Heart left ventricle (tissue), 16 donors: ENCODE data around the gene ZBTB9. TPM values are rescaled to one million over a fixed set of nuclear protein-coding genes. Genes with fewer than 3 reads are reported as not detected.

Source experiments
- ATAC-seq, 4 donors: fragments of 200-7000 bp; cut with Tn5 transposase; one replicate each; pipeline ENCODE4 v1.9.1; 2020 to 2022; ENCODE audit warnings: moderate library complexity in 4 of 4, mild to moderate bottlenecking in 3 of 4, moderate number of reproducible peaks in 1 of 4
- DNase-seq, 5 donors: peaks; one replicate each; pipeline ENCODE4 v3.0.0-alpha.2; 2020
- H3K27ac ChIP-seq, 12 donors: fragments of 200-600 bp; sonication (generic) in 4 of 12; one replicate each; pipeline versions ENCODE4 v1.5.0 to v1.8.0; 2016 to 2022; ENCODE audit warnings: mild to moderate bottlenecking in 2 of 12
- H3K27me3 ChIP-seq, 9 donors: fragments of 200-600 bp; sonication (generic) in 2 of 9; one replicate each; pipeline versions ENCODE4 v1.5.1 to v1.8.0; 2016 to 2022; ENCODE audit warnings: mild to moderate bottlenecking in 3 of 9
- H3K36me3 ChIP-seq, 9 donors: fragments of 200-600 bp; sonication (generic) in 2 of 9; one replicate each; pipeline versions ENCODE4 v1.5.0 to v1.8.0; 2018 to 2022; ENCODE audit warnings: mild to moderate bottlenecking in 2 of 9
- H3K4me1 ChIP-seq, 12 donors: fragments of 200-600 bp; sonication (generic) in 4 of 12; one replicate each; pipeline versions ENCODE4 v1.5.0 to v1.8.0; 2016 to 2022; ENCODE audit warnings: mild to moderate bottlenecking in 3 of 12
- H3K4me3 ChIP-seq, 12 donors: fragments of 200-600 bp; sonication (generic) in 4 of 12; one replicate each; pipeline versions ENCODE4 v1.5.0 to v1.8.0; 2017 to 2022; ENCODE audit warnings: mild to moderate bottlenecking in 9 of 12, moderate library complexity in 4 of 12
- H3K9me3 ChIP-seq, 12 donors: fragments of 200-600 bp; sonication (generic) in 4 of 12; one replicate each; pipeline versions ENCODE4 v1.5.0 to v1.8.0; 2016 to 2022; ENCODE audit warnings: mild to moderate bottlenecking in 1 of 12
- POLR2A ChIP-seq, 2 donors: fragments of 450-650 bp; IDR thresholded peaks; one replicate each; pipeline ENCODE4 v1.6.1; 2017; ENCODE audit warnings: antibody characterized with exemption in 2 of 2, mild to moderate bottlenecking in 2 of 2, moderate library complexity in 2 of 2
- WGBS, 4 donors: extraction: QIAGEN DNeasy Blood & Tissue Kit in 2 of 4; methylation state at CpG; one replicate each; pipeline versions ENCODE4 v1.1.5 to v1.1.7; 2013 to 2018; 5-methylcytosine and 5-hydroxymethylcytosine counted together
- intact Hi-C, 10 donors: fragments of 100-400 bp; cut with DNase I; formaldehyde crosslinking; loops; one replicate each; pipeline versions ENCODE4 v1.11.1 to v1.14.2; 2022
- polyA plus RNA-seq, 2 donors: library from polyadenylated mRNA; stranded (reverse); fragments of 200-250 nt; gene quantifications; one replicate each; pipeline ENCODE4 v1.2.3, GENCODE V29; 2013
- total RNA-seq, 9 donors: library from RNA; depleted of rRNA in 2 of 9; stranded (reverse); fragments of >200 nt in 2 of 9; fragmentation: NEBNext Ultra II Directional in 3 of 9; extraction: Animal tissue kit (Norgen Biotek cat#: 25700) in 3 of 9; gene quantifications; one replicate each; pipeline versions ENCODE4 v1.1.0 to v1.2.4, GENCODE V29; 2016 to 2023
- TF ChIP-seq, protein P1 (sequence below), 12 donors: fragments of 200-600 bp; sonication (generic) in 4 of 12; IDR thresholded peaks; one replicate each; pipeline versions ENCODE4 v1.5.0 to v1.8.0; 2018 to 2022; ENCODE audit warnings: antibody characterized with exemption in 12 of 12, mild to moderate bottlenecking in 5 of 12
- donor health status: ischemic (EF 13 %, LVEDD 7.1; RV severe dilation, severe dysfunction).
- donor health status: healthy with polysubstance abuse.
- donor health status: DM: no; HTN: yes; CAD: no.
- donor health status: DM: no; HTN: no; CAD: no.
- donor health status: ischemic (EF 25% LVEDD 6.9; RV normal size, moderate dysfunction).
- donor health status: ischemic (EF 25% LVEDD 5.7; RV mildly dilated, moderate dysfunction).
- donor health status: healthy.
- donor health status: DM: yes; HTN: yes; CAD: no.
- donor health status: ischemic (EF 35%, LVEDD 5.7; RV mildly dilated, moderate dysfunction).
- donor health status: nonischemic (EF 11% LVEDD 7.7; RV severe dilation, severe dysfunction).
- donor health status: DM: yes; HTN: yes; CAD: no.
- donor health status: PGD.
- donor health status: ischemic (EF 29% LVEDD 5.4; RV normal size, mild dysfunction).
- donor health status: nonischemic (EF 23%, LVEDD 6.1; RV moderate dilation, normal function).

The ZBTB9 gene
- total and polyA plus RNA-seq, 11 donors, result 2.2 to 6.4 (median 4.7) TPM

DNA sequence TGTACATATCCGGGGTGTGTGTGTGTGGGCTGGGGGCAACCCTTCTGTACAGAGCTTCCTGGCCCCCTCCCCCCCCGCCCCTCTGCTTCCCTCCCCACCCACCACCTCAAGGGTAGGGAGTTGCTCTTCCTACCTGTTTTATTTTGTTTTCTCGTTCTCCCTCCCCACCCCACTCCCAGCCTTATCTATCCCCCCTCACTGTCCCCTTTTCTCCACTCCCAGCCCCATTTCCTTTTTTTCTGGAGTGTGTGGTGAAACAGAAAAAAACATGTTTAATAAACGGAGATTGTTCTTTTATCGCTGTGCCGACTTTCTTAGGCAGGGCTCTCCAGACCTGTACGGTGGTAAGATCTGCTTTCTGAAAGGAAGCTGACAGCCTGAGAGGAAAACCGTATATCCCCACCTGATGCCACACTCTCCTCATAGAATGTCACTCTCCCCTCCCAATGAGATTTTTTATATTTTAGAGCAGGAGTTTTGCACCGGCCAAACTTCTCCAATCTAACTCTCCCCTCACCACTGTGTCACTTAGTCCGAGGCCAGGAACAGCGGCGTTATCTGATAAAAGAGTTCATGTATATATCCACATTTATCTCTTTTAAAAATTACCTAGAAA, 875 bp upstream of the ZBTB9 start:
- peak overlapping the region; percentile 21 to 88 (median 86) for H3K27ac ChIP-seq

GRCh38 chr6:33455051-33455450, 675 bp downstream of the ZBTB9 start:
- intact Hi-C loops, result no loop called here
- ATAC-seq (no peak), DNase-seq (no peak)
- WGBS, 4 donors, result 45 to 53% (median 50%) methylated on average over 15 to 16 of the region's 16 CpGs
- Histone ChIP-seq H3K27me3 (no peaks in the 10 kb centered on the region), H3K9me3 (no peaks in the 10 kb centered on the region), H3K36me3 (peaks cover 0 to 22% (median 7%) of the 10 kb centered on the region in 9 donors), H3K4me3 (peak overlapping the region; percentile 71 to 99 (median 88)), H3K27ac (peak overlapping the region in 7 of 12 donors; percentile 67 to 88 (median 86)), H3K4me1 (peaks cover 0 to 32% (median 17%) of the 10 kb centered on the region in 12 donors)
- no peak for TF ChIP-seq POLR2A (IDR thresholded peaks at IDR 0.05)
- TF ChIP-seq, protein P1, sequence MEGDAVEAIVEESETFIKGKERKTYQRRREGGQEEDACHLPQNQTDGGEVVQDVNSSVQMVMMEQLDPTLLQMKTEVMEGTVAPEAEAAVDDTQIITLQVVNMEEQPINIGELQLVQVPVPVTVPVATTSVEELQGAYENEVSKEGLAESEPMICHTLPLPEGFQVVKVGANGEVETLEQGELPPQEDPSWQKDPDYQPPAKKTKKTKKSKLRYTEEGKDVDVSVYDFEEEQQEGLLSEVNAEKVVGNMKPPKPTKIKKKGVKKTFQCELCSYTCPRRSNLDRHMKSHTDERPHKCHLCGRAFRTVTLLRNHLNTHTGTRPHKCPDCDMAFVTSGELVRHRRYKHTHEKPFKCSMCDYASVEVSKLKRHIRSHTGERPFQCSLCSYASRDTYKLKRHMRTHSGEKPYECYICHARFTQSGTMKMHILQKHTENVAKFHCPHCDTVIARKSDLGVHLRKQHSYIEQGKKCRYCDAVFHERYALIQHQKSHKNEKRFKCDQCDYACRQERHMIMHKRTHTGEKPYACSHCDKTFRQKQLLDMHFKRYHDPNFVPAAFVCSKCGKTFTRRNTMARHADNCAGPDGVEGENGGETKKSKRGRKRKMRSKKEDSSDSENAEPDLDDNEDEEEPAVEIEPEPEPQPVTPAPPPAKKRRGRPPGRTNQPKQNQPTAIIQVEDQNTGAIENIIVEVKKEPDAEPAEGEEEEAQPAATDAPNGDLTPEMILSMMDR (IDR thresholded peaks at IDR 0.05), result no peak

More for the DNA sequence above, 875 bp upstream of the ZBTB9 start:
- intact Hi-C loops, result loop anchor here in 2 of 10 donors (1.0 to 5.0 kb wide), 3 partner anchors 43 to 119 kb away; partner anchors contain the start of gene KIFC1 (in 1 of the 2)
- ATAC-seq (no peak), DNase-seq (no peak)
- no peaks in the 10 kb centered on the region for H3K27me3 ChIP-seq
- H3K9me3 ChIP-seq, result no peaks in the 10 kb centered on the region
- peaks cover 0 to 39% (median 17%) of the 10 kb centered on the region in 12 donors for H3K4me1 ChIP-seq
- H3K36me3 ChIP-seq, result peaks cover 0 to 22% (median 10%) of the 10 kb centered on the region in 9 donors
- peak overlapping the region; percentile 71 to 99 (median 88) for H3K4me3 ChIP-seq
- WGBS, 4 donors, result 4 to 6% (median 5%) methylated on average over 12 of the region's 12 CpGs
- TF ChIP-seq, protein P1 (IDR thresholded peaks at IDR 0.05), result no peak
- TF ChIP-seq POLR2A (IDR thresholded peaks at IDR 0.05), result no peak

- ATAC-seq (no peak), DNase-seq (no peak)
- 93 to 97% (median 96%) methylated on average over 11 to 12 of the region's 12 CpGs for WGBS, 4 donors
- H3K36me3 ChIP-seq, result peaks cover 0 to 22% (median 7%) of the 10 kb centered on the region in 9 donors
- no peak overlapping the region for H3K27ac ChIP-seq
- H3K4me1 ChIP-seq, result peaks cover 0 to 23% (median 17%) of the 10 kb centered on the region in 12 donors
- no peak for TF ChIP-seq POLR2A (IDR thresholded peaks at IDR 0.05)
- TF ChIP-seq, protein P1 (IDR thresholded peaks at IDR 0.05), result no peak
- intact Hi-C loops, result no loop called here
- H3K9me3 ChIP-seq, result no peaks in the 10 kb centered on the region
- no peaks in the 10 kb centered on the region for H3K27me3 ChIP-seq
- no peak overlapping the region for H3K4me3 ChIP-seq
Observed at GRCh38 chr6:33456156-33456555, 1.8 kb downstream of the ZBTB9 start.

- Histone ChIP-seq H3K27ac (no peak overlapping the region), H3K9me3 (no peaks in the 10 kb centered on the region), H3K4me1 (peaks cover 0 to 11% (median 8%) of the 10 kb centered on the region in 12 donors), H3K4me3 (no peak overlapping the region), H3K27me3 (no peaks in the 10 kb centered on the region), H3K36me3 (peaks cover 0 to 22% (median 7%) of the 10 kb centered on the region in 9 donors)
- no peak for TF ChIP-seq POLR2A (IDR thresholded peaks at IDR 0.05)
- TF ChIP-seq, protein P1 (IDR thresholded peaks at IDR 0.05), result no peak
- DNase-seq (no peak), ATAC-seq (no peak)
- intact Hi-C loops, result no loop called here
- 58 to 70% (median 65%) methylated on average over 3 of the region's 3 CpGs for WGBS, 4 donors
Observed at GRCh38 chr6:33458676-33459075, 4.3 kb downstream of the ZBTB9 start.
